NCI-H2029 (cell line): ENCODE measurements around the gene PKD2L1.
"Not testable (repeated sequence)": the region's sequence is repeated elsewhere in the genome, so short reads cannot be mapped to it uniquely, and the experiment has no call there.

ENCODE experiments used
- DNase-seq: peaks from one replicate; lab custom pipeline; 2025; lab: John Stamatoyannopoulos, UW

The PKD2L1 gene

DNA sequence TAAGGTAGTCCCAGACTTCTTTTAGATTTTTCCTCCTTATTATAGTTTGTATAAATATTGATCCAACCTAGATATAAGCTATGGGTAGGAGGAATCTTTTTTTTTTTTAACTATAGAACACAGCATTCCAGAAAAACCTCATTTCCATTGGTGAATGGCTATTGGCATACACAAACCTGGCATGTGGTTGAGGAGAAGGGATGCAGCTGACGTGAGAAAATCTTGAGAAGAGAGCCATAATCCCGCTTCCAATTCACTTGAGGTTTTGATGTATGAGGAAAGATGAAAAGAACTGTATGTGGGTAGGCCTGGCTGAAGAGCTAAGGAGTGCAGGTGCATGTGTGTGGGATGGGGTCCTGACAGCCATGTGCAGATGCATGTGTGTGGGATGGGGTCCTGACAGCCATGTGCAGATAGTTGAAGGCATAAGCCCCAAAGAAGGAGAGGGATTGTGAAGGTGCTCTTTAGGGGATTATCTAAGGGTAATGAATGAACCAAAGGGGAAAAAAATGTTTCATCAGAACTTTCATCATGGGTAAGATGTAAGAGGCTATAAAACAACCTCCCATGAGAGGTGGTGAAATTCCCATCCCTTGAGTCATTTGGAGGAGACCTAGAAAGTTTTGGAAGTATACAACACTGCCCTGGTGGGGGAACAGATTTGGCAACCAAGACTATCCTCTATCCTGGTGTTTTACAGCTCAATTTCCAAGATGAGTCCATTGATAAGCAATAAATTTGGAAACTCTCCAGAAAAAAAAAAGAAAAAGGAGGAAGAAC, 3.8 kb upstream of the PKD2L1 start:
- no peak for DNase-seq

DNA sequence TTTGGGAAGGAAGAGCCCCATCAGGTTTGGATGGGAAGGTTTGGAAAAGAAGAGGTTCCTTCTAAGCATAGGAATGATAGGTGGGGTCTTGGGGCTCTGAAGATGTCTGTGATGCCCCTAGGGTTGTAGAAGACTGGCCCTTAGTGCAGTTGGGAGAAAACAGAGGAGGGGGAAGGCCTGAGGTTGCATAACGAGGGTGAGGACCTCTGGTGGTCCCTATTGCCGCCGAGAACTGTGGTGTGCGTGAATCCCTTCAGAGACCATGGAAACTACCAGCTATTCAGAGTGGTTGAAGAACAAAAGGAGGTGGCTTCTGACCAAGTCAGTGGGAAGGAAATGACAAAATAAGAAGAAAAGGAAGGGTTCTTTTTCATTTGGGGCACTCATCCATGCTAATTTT, 3.1 kb upstream of the PKD2L1 start:
- DNase-seq, result no peak

DNA sequence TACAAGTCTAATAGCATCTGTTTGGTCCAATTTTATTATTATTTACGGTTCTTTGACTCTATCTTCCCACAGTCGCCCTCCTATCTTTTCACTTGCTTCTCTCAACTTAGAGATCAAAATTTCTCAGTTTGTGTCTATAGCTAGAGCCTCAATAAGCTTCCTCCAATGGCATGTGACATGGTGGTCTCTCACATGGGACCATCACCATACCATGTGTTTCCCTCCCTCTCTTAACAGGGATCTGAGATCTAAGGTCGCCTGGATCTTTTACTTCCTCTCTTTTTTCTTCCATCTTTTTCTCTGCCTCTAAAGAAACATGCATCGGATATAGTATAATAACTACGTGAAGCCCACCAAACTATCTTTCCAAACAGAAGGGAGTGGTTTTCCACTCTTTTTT, 1.8 kb downstream of the PKD2L1 start:
- DNase-seq, result no peak

DNA sequence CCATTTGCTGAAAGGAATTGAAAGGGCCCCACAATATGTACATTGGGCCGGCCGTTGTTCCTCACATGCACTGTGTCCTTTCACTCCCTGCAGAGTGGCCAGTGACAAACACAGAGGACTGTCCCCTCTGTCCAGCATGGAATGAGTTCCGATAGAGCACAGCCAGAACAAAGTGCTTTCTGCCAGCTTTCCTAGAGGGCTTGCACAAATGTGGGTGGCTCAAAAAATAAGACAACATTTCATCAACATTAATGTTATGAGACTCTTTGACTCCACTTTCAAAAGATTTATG, 2.4 kb downstream of the PKD2L1 start:
- no peak for DNase-seq

DNA sequence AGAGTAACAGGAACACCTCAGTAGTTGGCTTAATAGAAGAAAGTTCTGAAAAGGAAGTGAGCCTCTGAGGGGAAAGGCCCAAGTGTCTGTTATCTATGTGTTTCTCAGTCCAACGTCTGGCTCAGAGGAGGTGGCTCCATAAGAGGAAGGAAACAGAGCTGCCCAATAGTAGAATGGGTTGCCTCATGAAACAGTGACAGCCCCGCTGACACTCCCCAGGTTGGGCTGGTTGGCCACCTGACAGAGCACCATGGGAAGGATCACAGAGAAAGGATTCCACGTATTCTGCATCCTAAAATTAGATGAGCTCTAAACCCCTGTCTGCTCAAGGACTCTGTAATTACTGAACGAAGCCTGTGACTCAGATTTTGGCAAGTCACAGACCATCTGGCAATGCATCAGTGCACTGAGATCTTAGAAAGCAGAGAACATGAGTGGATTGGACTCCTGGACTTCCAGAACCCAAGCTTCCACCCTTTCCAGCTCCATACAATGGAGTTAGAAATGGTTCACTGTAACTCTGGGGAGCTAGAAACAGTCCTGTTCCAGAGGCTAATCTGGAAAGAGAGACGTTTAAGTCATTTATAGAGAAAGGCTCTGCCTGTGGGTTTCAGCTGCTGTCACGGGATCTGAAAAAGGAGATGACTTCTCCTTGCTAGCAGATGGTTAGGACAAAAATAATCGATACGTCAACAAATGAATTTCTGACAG, 2.9 kb downstream of the PKD2L1 start:
- DNase-seq, result no peak

DNA sequence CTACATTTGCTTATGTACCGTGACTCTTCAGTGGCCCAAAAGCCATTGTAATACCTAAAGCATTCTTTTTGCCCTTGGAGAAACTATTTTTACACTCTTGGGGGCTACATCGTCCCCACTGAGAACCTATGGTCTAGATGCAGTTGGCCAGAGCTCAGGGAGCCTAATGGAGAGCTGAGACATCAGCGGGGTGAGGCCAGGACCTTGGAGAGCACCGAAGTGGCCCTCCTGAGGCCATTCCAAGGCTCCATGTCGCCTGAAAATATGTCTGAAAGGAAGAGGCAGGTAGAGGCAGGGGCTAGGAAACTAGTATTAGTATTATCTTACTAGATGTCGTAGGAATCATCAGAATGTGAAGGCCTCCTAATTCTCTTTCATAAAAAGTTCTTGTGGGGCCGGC, 4.9 kb downstream of the PKD2L1 start:
- DNase-seq, result no peak

DNA sequence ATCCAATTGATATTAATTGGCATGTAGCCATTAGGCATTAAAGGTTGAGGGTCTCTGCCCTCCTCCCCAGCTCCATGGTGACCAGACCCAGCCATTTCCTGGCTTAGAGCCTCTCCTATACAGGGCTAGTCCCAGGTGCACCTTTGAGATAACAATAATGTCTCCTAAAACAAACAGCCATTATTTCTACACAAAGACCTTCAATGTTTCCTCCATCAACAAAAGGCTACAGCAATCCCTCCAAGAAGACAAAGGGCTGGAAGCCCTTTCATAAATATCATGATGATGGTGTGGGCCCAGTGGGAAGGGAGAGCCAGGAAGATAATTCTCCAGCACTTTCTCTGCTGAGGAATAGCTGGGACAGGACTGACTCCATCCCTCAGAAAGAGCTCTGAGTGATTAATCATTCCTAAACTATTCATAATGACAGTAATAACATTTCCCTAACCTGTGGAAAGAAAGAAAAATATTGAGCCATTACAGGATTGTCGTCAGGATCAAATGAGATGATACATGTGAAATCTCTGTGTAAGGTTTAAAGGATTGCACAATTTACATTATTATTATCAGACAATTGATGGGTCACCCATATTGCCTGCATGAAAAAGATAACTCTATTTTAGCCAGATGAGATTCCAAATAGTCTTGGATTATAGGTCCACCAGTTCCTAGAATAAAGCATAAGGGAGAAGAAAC, 10.2 kb downstream of the PKD2L1 start:
- DNase-seq, result no peak

DNA sequence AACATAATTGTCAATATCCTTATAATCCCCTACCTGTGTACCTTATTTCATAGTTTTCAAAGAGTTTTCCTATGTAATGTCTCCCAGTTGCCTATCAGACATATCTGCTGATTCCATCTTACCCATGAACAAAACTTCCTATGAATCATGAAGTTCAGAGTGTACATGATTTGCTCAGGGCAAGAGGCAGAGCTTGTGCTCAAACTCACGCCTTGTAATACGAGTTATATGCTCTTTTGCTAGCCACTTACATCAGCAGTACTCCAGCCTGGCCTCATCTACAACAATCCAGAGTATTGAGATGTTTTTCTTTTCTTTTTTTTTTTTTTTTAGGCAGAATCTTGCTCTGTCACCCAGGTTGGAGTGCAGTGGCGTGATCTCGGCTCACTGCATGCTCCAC, 11.8 kb downstream of the PKD2L1 start:
- no peak for DNase-seq

DNA sequence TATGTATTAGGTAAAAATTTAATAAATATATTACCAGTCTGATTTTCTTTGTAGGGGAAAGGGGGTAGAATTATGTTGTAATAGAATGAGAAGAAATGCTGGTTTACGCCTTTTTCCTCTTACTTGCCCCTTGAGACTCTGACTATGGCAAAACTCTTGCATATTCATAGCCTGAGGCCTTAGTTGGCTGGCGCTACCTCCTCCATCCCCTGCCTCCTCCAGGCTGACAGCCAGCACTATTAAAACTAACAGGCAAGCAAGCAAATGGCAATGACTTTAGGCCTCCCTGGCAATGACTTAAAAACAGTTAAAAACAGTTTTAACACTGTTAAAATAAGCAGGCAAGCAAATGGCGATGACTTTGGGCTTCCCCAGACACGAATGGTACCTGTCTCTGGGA, 14.4 kb downstream of the PKD2L1 start:
- no peak for DNase-seq

DNA sequence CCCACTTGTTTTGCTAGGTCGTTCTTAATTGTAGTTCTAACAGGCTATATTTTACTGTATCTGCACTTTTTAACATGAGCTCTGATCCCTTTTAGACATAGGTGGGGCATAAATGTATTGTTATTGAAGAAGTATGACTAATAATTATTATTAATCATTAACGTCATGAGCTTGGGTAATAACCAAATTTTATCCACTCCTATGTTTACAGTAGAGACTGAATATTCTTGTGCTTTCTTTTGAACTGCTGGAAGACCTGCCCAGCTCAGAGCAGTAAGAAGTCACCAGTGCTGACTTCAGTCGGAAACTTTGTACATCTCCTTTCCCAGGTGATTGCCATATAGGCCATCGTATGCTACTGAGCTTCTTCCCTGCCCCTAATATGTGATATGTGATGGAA, 18.7 kb downstream of the PKD2L1 start:
- no peak for DNase-seq

DNA sequence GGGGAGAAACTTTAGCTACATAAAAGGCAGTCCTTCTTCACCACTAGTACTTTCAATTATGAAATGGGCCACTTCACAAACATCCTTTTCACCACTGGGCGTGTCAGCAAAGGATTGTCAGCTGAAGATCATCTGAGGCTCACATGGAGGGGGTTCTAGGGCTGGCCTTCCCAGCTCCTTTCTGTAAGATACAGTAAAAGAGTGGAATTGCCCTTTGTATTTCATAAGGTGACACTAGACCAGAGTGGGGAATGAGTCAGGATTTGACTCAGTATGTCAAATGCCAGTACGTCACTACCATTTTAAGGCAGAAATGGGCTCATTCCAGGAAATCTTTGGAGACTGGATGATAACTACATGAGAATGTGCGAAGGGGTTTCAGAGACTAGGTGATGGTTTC, 22.3 kb downstream of the PKD2L1 start:
- no peak for DNase-seq

DNA sequence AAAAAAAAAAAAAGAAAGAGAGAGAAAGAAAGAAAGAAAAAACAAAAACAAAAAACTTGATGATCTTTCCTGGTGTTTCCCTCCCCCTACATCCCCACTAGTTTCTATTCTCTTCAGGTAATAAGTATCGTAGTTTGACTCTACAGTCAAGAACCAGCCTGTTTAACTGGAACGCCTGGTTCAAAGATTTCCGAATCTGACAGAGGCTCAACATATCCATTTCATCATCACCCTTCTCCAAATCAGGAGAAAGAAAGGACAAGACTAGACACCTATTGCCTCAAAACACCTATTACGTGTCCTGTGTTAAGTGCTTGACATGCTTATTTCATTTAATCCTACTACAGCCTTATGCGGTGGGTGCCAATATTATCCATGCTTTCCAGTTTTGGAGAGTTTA, 23.2 kb downstream of the PKD2L1 start:
- no peak for DNase-seq

DNA sequence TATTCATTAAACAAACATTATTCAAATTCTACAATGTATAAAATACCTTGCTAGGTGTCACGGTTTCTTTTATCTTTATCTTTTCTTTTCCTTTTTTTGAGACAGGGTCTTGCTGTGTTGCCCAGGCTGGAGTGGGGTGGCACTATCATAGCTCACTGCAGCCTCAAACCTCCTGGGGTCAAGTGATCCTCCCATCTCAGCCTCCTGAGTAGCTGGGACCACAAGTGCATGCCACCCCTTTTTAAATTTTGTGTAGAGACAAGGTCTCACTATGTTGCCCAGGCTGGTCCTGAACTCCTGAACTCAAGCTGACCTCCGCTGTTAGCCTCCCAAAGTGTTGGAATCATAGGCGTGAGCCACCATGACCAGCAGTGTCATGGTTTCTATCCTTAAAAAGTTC, 25.6 kb downstream of the PKD2L1 start:
- DNase-seq, result no peak

DNA sequence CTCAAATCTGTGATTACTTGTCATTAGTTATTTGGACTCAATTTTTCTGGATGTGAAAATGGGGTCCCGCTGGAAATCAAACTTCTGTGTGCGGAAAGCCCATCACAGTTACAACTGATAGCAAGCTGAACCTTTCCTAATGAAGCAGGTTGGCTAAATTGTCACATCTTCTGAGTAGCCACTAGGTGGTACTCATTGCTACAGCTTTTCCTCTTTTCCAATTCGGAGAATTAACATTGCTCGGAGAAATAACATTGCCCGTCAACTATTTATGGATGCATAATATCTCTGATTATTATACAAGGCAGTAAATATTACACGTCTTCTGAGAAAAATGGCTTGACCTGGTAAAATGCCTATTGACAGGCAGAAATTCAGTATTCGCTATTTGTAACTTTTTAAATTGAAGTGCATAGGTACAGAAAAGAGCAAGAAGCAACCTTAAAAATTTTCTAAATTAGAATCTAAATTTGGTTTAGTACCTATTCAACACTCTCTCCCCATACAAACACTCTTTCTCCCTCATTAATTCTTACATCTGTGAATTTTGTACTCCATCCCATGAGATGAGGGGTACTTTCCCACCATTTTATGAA, 26.2 kb downstream of the PKD2L1 start:
- no peak for DNase-seq

DNA sequence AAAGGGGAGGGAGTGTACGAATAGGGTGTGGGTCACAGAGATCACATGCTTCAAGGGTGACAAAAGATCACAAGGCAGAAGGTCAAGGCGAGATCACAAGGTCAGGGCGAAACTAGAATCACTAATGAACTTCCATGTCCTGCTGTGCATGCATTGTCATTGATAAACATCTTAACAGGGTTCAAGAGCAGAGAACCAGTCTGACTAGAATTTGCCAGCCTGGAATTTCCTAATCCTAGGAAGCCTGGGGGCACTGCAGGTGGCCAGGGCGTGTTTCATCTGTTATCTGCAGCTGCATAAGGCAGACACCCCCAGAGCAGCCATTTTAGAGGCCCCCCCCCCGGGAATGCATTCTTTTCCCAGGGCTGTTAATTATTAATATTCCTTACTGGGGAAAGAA, 28.9 kb downstream of the PKD2L1 start:
- not testable (repeated sequence) for DNase-seq

DNA sequence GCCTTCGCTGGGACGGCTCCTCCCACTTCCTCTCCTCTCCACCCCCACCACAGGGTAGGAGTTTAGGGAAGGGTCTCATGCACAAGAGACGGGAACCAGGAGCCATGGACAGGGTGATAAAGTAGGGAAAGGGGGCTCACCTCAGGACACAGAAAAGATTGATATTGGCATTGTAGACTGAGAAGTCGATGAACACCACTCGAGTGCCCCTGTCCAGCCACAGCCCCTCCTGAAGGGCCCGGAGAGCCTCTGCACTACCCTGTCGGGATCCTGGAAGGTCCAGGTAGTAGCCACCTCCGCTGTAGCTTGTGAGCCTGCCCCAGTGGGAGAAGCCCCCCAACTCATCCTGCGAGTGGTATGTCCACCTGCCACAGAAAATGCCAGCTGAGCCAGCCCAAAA, 32.8 kb downstream of the PKD2L1 start:
- DNase-seq, result no peak

DNA sequence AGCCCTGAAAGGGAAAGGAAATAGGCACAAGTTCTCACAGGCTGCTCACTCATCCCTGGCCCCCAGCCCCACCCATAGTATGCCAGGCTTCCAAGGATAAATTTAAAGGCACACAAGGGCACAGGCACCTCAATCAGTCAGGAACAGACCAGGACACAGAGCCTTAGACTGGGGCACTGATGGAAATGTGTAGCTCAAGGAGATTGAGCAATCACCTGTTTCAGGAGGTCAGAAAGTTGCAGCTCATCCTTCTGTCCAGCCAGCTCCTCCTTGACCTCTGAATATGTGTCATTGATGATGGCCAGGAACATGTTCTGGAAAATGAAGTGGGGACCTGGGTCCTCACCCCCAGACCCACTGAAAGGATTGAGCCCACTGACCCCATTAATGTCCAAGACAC, 37.0 kb downstream of the PKD2L1 start:
- DNase-seq, result no peak

DNA sequence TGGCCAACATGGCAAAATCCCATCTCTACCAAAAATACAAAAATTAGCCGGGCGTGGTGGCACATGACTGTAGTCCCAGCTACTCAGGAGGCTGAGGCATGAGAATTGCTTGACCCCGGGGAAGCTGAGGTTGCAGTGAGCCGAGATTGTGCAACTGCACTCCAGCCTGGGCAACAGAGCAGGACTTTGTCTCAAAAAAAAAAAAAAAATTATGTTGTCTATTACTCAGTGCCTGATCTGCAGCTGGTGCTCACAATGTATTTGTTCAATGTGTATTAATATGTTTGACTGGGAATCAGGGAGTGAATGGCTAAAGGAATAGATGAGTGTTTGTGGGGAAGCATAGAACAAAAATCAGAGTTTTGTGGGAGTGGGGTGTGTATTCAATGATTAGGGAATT, 37.7 kb downstream of the PKD2L1 start:
- not testable (repeated sequence) for DNase-seq

DNA sequence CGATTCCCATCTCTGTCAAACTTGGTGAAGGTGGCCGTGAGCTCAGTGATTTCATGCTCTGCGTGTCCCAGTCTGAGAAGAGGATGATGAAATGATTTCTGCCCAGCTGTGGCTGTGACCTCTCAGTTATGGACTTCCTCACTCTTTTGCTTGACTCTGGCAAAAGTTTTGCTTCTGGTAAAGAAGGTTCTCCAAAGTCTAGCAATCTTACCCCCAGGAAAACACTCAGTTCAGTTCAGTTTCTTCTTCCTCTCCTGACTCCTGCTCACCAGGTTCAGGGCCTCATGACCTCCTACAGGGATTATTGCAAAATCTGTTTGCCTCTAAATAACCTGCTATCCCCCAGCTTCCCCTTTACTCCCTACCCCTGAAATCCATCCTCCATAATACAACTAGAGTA, 38.7 kb downstream of the PKD2L1 start:
- DNase-seq, result no peak

DNA sequence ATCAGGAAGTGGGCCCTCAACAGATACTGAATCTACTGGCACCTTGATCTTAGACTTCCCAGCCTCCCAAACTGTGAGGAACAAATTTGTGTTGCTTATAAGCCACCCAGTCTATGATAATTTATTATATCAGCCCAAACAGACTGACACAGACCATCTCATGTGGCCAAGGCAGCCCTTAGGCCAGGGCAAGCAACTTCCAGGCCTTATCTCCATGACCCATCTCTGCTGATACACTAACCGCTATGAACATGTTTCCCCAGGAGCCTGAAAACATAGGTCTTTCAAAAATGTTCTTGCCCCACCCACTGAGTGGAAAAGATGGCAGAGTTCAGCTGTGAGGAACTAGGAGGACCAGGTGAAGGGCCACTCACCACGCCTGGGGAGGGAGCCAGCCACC, 40.4 kb downstream of the PKD2L1 start:
- DNase-seq, result no peak

DNA sequence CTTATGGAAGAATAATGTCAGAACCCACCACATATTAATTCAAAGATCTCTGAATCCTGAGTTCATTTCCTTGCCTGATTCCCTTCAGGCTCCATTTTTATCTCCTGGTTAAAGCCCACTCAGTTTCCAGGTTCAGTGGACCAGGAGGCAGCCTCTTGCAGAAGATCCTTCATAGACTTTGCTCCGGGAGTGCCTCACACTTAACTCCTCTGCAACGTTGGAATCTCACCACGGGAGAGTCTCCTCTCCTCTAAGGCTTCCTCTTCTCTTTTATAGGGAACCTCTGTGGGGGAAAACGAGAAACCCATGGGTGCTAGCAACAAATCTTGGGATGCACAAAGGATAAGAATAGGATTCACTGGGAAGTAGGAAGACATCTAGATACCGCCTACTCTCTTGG, 41.8 kb downstream of the PKD2L1 start:
- DNase-seq, result no peak

DNA sequence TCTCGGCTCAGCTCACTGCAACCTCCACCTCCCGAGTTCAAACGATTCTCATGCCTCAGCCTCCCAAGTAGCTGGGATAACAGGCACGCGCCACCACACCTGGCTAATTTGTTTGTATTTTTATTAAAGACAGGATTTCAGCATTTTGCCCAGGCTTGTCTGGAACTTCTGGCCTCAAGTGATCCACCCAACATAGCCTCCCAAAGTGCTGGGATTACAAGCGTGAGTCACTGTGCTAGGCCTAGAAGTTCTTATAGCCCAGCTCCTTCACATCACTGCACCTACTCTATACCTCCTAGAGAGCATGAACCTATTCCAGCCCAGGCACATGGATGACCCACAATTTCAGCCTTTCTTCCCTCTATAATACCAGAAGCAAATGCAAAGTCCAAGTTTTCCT, 42.3 kb downstream of the PKD2L1 start:
- no peak for DNase-seq
